Measurements from ENCODE around the gene USP34.

The USP34 gene

DNA sequence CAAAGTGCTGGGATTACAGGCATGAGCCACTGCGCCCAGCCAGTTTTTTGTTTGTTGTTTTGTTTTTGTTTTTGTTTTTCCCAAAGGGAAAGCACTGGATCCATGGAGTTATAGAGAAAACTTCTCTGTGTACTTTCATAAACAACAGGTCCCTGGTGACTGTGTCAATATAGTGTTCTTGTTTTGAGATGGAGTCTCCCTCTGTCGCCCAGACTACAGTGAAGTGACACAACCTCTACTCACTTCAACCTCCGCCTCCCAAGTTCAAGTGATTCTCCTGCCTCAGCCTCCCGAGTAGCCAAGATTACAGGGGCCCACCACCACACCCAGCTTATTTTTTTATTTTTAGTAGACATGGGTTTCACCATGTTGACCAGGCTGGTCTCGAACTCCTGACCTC, 16.5 kb downstream of the USP34 start:
- H3K9ac ChIP-seq (ENCODE audit: low read length) = no peak overlapping the region
- peaks cover 0 to 7% of the 10 kb centered on the region in 2 experiments for H3K36me3 ChIP-seq (ENCODE audit: control insufficient read depth in 1 of 2, insufficient read depth in 2 of 2, low read depth in 1 of 2, low read length in 2 of 2)
- no peak overlapping the region for H3K4me3 ChIP-seq (ENCODE audit: insufficient read depth in 1 of 2, low read depth in 1 of 2, low read length in 2 of 2)
- no peak overlapping the region for H3K4me2 ChIP-seq (ENCODE audit: low read length, poor library complexity, severe bottlenecking)
- H3K4me1 ChIP-seq (ENCODE audit: control insufficient read depth, insufficient read depth, low read depth, low read length) = peaks cover 5% of the 10 kb centered on the region
- no peak overlapping the region for H3K23ac ChIP-seq (ENCODE audit: low read length in 2 of 2)
- no peaks in the 10 kb centered on the region for H3K79me1 ChIP-seq (replicated peaks; ENCODE audit: low read length, poor library complexity, severe bottlenecking)
- H3K27ac ChIP-seq (ENCODE audit: low read length, poor library complexity, severe bottlenecking) = no peak overlapping the region
- H2BK120ac ChIP-seq (ENCODE audit: low read depth, low read length) = no peak overlapping the region
- H3K4ac ChIP-seq (ENCODE audit: low read depth in 1 of 2, low read length in 2 of 2) = no peak overlapping the region
- no peak for DNase-seq
- H4K8ac ChIP-seq (ENCODE audit: low read length) = no peak overlapping the region
- H3K27me3 ChIP-seq (ENCODE audit: control insufficient read depth in 1 of 2, insufficient read depth in 1 of 2, low read length in 2 of 2) = no peaks in the 10 kb centered on the region
- no peak overlapping the region for H2AK5ac ChIP-seq (ENCODE audit: low read length, severe bottlenecking)
- no peak overlapping the region for H4K91ac ChIP-seq (ENCODE audit: low read length)
- no peaks in the 10 kb centered on the region for H3K9me3 ChIP-seq (ENCODE audit: control insufficient read depth, low read length)
- no peak overlapping the region for H3K18ac ChIP-seq (ENCODE audit: low read depth in 1 of 2, low read length in 2 of 2)
- no peak overlapping the region for H2BK5ac ChIP-seq (ENCODE audit: low read depth, low read length, poor library complexity, severe bottlenecking)
- whole genome bisulfite sequencing = 98% methylated on average over 4 of the region's 5 CpGs
- no peak overlapping the region for H3K14ac ChIP-seq (ENCODE audit: low read length in 2 of 2)
- no peak overlapping the region for H2AFZ ChIP-seq (ENCODE audit: low read depth, low read length)
- H2BK15ac ChIP-seq (ENCODE audit: low read depth, poor library complexity, severe bottlenecking) = no peak overlapping the region
- H2BK12ac ChIP-seq (ENCODE audit: low read length in 2 of 2) = no peak overlapping the region

DNA sequence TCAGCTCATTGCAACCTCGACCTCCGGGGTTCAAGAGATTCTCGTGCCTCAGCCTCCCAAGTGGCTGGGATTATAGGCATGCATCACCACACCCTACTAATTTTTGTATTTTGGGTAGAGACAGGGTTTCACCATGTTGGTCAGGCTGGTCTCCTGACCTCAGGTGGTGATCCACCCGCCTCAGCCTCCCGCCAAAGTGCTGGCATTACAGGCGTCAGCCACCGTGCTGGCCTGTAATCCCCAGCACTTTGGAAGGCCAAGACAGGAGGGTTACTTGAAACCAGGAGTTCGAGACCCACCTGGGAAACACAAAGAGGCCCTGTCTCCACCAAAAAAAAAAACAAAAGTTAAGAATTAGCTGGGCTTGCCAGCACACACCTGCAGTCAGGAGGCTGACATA, 18.5 kb downstream of the USP34 start:
- H4K91ac ChIP-seq (ENCODE audit: low read length) = no peak overlapping the region
- no peak overlapping the region for H2AFZ ChIP-seq (ENCODE audit: low read depth, low read length)
- no peak overlapping the region for H2AK5ac ChIP-seq (ENCODE audit: low read length, severe bottlenecking)
- no peak overlapping the region for H2BK15ac ChIP-seq (ENCODE audit: low read depth, poor library complexity, severe bottlenecking)
- H4K8ac ChIP-seq (ENCODE audit: low read length) = no peak overlapping the region
- H3K79me1 ChIP-seq (replicated peaks; ENCODE audit: low read length, poor library complexity, severe bottlenecking) = no peaks in the 10 kb centered on the region
- 97% methylated on average over 5 of the region's 8 CpGs for WGBS
- no peak overlapping the region for H2BK12ac ChIP-seq (ENCODE audit: low read length in 2 of 2)
- H3K36me3 ChIP-seq (ENCODE audit: control insufficient read depth in 1 of 2, insufficient read depth in 2 of 2, low read depth in 1 of 2, low read length in 2 of 2) = peaks cover 8 to 17% of the 10 kb centered on the region in 2 experiments
- peaks cover 3% of the 10 kb centered on the region for H3K4me1 ChIP-seq (ENCODE audit: control insufficient read depth, insufficient read depth, low read depth, low read length)
- no peak overlapping the region for H3K18ac ChIP-seq (ENCODE audit: low read depth in 1 of 2, low read length in 2 of 2)
- H3K27me3 ChIP-seq (ENCODE audit: control insufficient read depth in 1 of 2, insufficient read depth in 1 of 2, low read length in 2 of 2) = no peaks in the 10 kb centered on the region
- no peak overlapping the region for H3K27ac ChIP-seq (ENCODE audit: low read length, poor library complexity, severe bottlenecking)
- no peak for DNase-seq
- H3K4me3 ChIP-seq (ENCODE audit: insufficient read depth in 1 of 2, low read depth in 1 of 2, low read length in 2 of 2) = no peak overlapping the region
- no peak overlapping the region for H3K14ac ChIP-seq (ENCODE audit: low read length in 2 of 2)
- H3K9me3 ChIP-seq (ENCODE audit: control insufficient read depth, low read length) = no peaks in the 10 kb centered on the region
- no peak overlapping the region for H3K9ac ChIP-seq (ENCODE audit: low read length)
- no peak overlapping the region for H3K4ac ChIP-seq (ENCODE audit: low read depth in 1 of 2, low read length in 2 of 2)
- H2BK120ac ChIP-seq (ENCODE audit: low read depth, low read length) = no peak overlapping the region
- no peak overlapping the region for H3K23ac ChIP-seq (ENCODE audit: low read length in 2 of 2)
- H3K4me2 ChIP-seq (ENCODE audit: low read length, poor library complexity, severe bottlenecking) = no peak overlapping the region
- no peak overlapping the region for H2BK5ac ChIP-seq (ENCODE audit: low read depth, low read length, poor library complexity, severe bottlenecking)

- Histone ChIP-seq H2AK5ac (ENCODE audit: low read length, severe bottlenecking) (no peak overlapping the region), H3K14ac (ENCODE audit: low read length in 2 of 2) (no peak overlapping the region), H3K9ac (ENCODE audit: low read length) (no peak overlapping the region), H3K23ac (ENCODE audit: low read length in 2 of 2) (no peak overlapping the region), H3K4me3 (ENCODE audit: insufficient read depth in 1 of 2, low read depth in 1 of 2, low read length in 2 of 2) (no peak overlapping the region), H3K4ac (ENCODE audit: low read depth in 1 of 2, low read length in 2 of 2) (no peak overlapping the region), H4K91ac (ENCODE audit: low read length) (no peak overlapping the region), H2BK5ac (ENCODE audit: low read depth, low read length, poor library complexity, severe bottlenecking) (no peak overlapping the region), H3K36me3 (ENCODE audit: control insufficient read depth in 1 of 2, insufficient read depth in 2 of 2, low read depth in 1 of 2, low read length in 2 of 2) (peaks cover 8 to 17% of the 10 kb centered on the region in 2 experiments), H3K4me2 (ENCODE audit: low read length, poor library complexity, severe bottlenecking) (no peak overlapping the region), H3K9me3 (ENCODE audit: control insufficient read depth, low read length) (no peaks in the 10 kb centered on the region), H2BK12ac (ENCODE audit: low read length in 2 of 2) (no peak overlapping the region), H4K8ac (ENCODE audit: low read length) (no peak overlapping the region), H3K27ac (ENCODE audit: low read length, poor library complexity, severe bottlenecking) (no peak overlapping the region), H3K18ac (ENCODE audit: low read depth in 1 of 2, low read length in 2 of 2) (no peak overlapping the region), H2BK15ac (ENCODE audit: low read depth, poor library complexity, severe bottlenecking) (no peak overlapping the region), H3K4me1 (ENCODE audit: control insufficient read depth, insufficient read depth, low read depth, low read length) (peaks cover 4% of the 10 kb centered on the region), H2BK120ac (ENCODE audit: low read depth, low read length) (no peak overlapping the region), H3K79me1 (replicated peaks; ENCODE audit: low read length, poor library complexity, severe bottlenecking) (no peaks in the 10 kb centered on the region), H2AFZ (ENCODE audit: low read depth, low read length) (no peak overlapping the region), H3K27me3 (ENCODE audit: control insufficient read depth in 1 of 2, insufficient read depth in 1 of 2, low read length in 2 of 2) (no peaks in the 10 kb centered on the region)
- WGBS = 95% methylated on average over 8 of the region's 9 CpGs
- DNase-seq = no peak
These were observed 19.7 kb downstream of the USP34 start for GRCh38 chr2:61451178-61451577.

DNA sequence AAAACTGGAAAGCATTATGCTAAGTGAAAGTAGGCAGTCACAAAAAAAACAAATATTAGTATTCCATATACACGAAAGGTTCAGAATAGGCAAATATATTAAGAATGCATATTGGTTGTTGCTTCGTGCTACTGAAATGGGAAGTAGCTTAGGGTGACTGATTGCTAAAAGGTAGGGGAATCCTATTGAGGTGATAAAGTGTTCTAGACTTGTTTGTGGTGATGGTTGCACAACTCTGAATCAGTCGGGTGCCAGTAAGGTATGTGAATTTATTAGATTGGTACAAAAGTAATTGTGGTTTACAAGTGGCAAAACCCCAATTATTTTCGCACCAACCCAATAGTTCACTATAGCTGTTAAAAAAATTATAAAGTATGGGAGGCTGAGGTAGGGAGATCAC, 20.7 kb downstream of the USP34 start:
- Histone ChIP-seq H3K9me3 (ENCODE audit: control insufficient read depth, low read length) (no peaks in the 10 kb centered on the region), H2AFZ (ENCODE audit: low read depth, low read length) (no peak overlapping the region), H3K4me2 (ENCODE audit: low read length, poor library complexity, severe bottlenecking) (no peak overlapping the region), H3K36me3 (ENCODE audit: control insufficient read depth in 1 of 2, insufficient read depth in 2 of 2, low read depth in 1 of 2, low read length in 2 of 2) (peaks cover 10 to 17% of the 10 kb centered on the region in 2 experiments), H2AK5ac (ENCODE audit: low read length, severe bottlenecking) (no peak overlapping the region), H3K18ac (ENCODE audit: low read depth in 1 of 2, low read length in 2 of 2) (no peak overlapping the region), H2BK12ac (ENCODE audit: low read length in 2 of 2) (no peak overlapping the region), H3K14ac (ENCODE audit: low read length in 2 of 2) (no peak overlapping the region), H3K4me3 (ENCODE audit: insufficient read depth in 1 of 2, low read depth in 1 of 2, low read length in 2 of 2) (no peak overlapping the region), H2BK15ac (ENCODE audit: low read depth, poor library complexity, severe bottlenecking) (no peak overlapping the region), H3K4ac (ENCODE audit: low read depth in 1 of 2, low read length in 2 of 2) (no peak overlapping the region), H2BK120ac (ENCODE audit: low read depth, low read length) (no peak overlapping the region), H3K23ac (ENCODE audit: low read length in 2 of 2) (no peak overlapping the region), H3K9ac (ENCODE audit: low read length) (no peak overlapping the region), H2BK5ac (ENCODE audit: low read depth, low read length, poor library complexity, severe bottlenecking) (no peak overlapping the region), H4K8ac (ENCODE audit: low read length) (no peak overlapping the region), H3K27ac (ENCODE audit: low read length, poor library complexity, severe bottlenecking) (no peak overlapping the region), H3K4me1 (ENCODE audit: control insufficient read depth, insufficient read depth, low read depth, low read length) (peaks cover 4% of the 10 kb centered on the region), H4K91ac (ENCODE audit: low read length) (no peak overlapping the region), H3K79me1 (replicated peaks; ENCODE audit: low read length, poor library complexity, severe bottlenecking) (no peaks in the 10 kb centered on the region), H3K27me3 (ENCODE audit: control insufficient read depth in 1 of 2, insufficient read depth in 1 of 2, low read length in 2 of 2) (no peaks in the 10 kb centered on the region)
- no peak for DNase-seq
- WGBS = 89% methylated on average over 3 of the region's 4 CpGs

Data from mesenchymal stem cell (in vitro differentiated cells and primary cell).